Spinal cord (tissue), 10 donors: ENCODE results near the gene ELN. TPM values are rescaled to one million over a fixed set of nuclear protein-coding genes. Genes with fewer than 3 reads are reported as not detected.
A peak's percentile ranks its signal among the peaks of the same experiment; 100 is the strongest.
"Not testable (repeated sequence)": the region's sequence is repeated elsewhere in the genome, so short reads cannot be mapped to it uniquely, and the experiment has no call there.

Source experiments
- DNase-seq, 6 donors: peaks; one replicate each; pipeline versions ENCODE4 v3.0.0 to v3.0.0-alpha.2; 2013 to 2015; ENCODE audit warnings: low spot score in 6 of 6, low read depth in 4 of 6
- H3K27ac ChIP-seq: one replicate; pipeline ENCODE4 v1.5.1; 2013; ENCODE audit warnings: low read depth, low read length, control low read depth
- H3K27me3 ChIP-seq: one replicate; pipeline ENCODE4 v1.6.1; 2013; ENCODE audit warnings: low read length; ENCODE audit not compliant: control insufficient read depth, insufficient read depth
- H3K36me3 ChIP-seq: one replicate; pipeline ENCODE4 v1.6.1; 2013; ENCODE audit warnings: low read length; ENCODE audit not compliant: control insufficient read depth, insufficient read depth
- H3K4me1 ChIP-seq: one replicate; pipeline ENCODE4 v1.6.1; 2013; ENCODE audit warnings: low read length; ENCODE audit not compliant: control insufficient read depth, insufficient read depth
- H3K4me3 ChIP-seq: one replicate; pipeline ENCODE4 v1.5.1; 2013; ENCODE audit warnings: low read depth, low read length, control low read depth
- H3K9me3 ChIP-seq: one replicate; pipeline ENCODE4 v1.6.1; 2013; ENCODE audit warnings: low read length; ENCODE audit not compliant: control insufficient read depth, insufficient read depth
- WGBS: methylation state at CpG from one replicate; pipeline ENCODE4 v1.1.5; 2013; ENCODE audit warnings: missing lambda C conversion rate; ENCODE audit not compliant: insufficient coverage; 5-methylcytosine and 5-hydroxymethylcytosine counted together
- long read RNA-seq, 4 donors: transcript quantifications; one replicate each; lab custom pipeline, GENCODE V29; 2026
- polyA plus RNA-seq, 2 donors: library from polyadenylated mRNA; unstranded; fragments of 120-200 nt; gene quantifications; one replicate each; pipeline ENCODE4 v1.2.1, GENCODE V29; 2013; ENCODE audit not compliant: insufficient read length in 2 of 2
- total RNA-seq, 2 donors: library from RNA; depleted of rRNA in 1 of 2; stranded (reverse); fragments of 120-200 nt in 1 of 2; fragments of >200 nt in 1 of 2; gene quantifications; one replicate each; pipeline versions ENCODE4 v1.2.3 to v1.2.4, GENCODE V29; 2013 to 2014
- donor health status: healthy.

The ELN gene
- total RNA-seq (100 to 1,000 TPM; 203 to 287 TPM), polyA plus RNA-seq (100 to 1,000 TPM; 114 to 192 TPM)
- long read RNA-seq, donor 1, partial matches to known transcripts: 110 of 126 reads
- long read RNA-seq, donor 1, other reads (novel, unspliced or antisense): 5 of 126 reads
- long read RNA-seq, donor 2, partial matches to known transcripts: 13 of 14 reads
- long read RNA-seq, donor 2, other reads (novel, unspliced or antisense): 0 of 14 reads
- long read RNA-seq, donor 3, partial matches to known transcripts: 20 of 21 reads
- long read RNA-seq, donor 3, other reads (novel, unspliced or antisense): 0 of 21 reads
- long read RNA-seq, donor 4, transcript ELN-221 (32 exons, 2,583 nt): major isoform, 5 of 204 reads
- long read RNA-seq, donor 4, partial matches to known transcripts: 189 of 204 reads
- long read RNA-seq, donor 4, other reads (novel, unspliced or antisense): 5 of 204 reads

DNA sequence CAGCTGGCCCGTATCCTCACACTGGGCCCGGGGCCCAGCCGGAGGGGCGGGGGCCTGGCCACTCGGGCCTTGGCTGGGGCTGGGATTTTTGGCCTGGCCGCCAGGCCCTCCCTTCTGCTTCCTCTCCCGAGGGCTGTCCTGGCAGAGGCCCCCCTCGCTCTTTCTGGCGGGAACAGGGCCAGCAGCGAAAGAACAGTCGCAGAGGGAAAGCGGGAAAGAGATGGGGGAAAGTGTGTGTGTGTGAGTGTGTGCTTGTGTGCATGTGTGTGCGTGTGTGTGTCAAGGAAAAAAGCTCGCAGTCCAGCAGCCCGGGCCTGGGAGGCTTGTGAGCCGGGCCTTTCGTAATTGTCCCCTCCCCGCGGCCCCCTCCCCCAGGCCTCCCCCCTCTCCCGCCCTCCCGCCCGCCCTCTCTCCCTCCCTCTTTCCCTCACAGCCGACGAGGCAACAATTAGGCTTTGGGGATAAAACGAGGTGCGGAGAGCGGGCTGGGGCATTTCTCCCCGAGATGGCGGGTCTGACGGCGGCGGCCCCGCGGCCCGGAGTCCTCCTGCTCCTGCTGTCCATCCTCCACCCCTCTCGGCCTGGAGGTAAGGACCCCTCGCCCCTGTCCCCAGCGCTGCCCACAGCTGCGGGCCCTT lies at the start of gene ELN:
ELN (plus strand) TSS at position 491 of the 638 bp plus-strand sequence; CDS start at position 506, 15 bp downstream.
- peaks cover 72% of the 10 kb centered on the region for H3K4me1 ChIP-seq
- 10% methylated on average over 23 of the region's 39 CpGs for WGBS
- H3K4me3 ChIP-seq: peak within 1 kb of the TSS; percentile 50
- no peaks in the 10 kb centered on the region for H3K36me3 ChIP-seq
- H3K27ac ChIP-seq: peak within 1 kb of the TSS; percentile 81
- no peaks in the 10 kb centered on the region for H3K9me3 ChIP-seq
- peaks cover 2% of the 10 kb centered on the region for H3K27me3 ChIP-seq
- peak in 5 of 6 donors; percentile 52 to 92 (median 64) for DNase-seq

DNA sequence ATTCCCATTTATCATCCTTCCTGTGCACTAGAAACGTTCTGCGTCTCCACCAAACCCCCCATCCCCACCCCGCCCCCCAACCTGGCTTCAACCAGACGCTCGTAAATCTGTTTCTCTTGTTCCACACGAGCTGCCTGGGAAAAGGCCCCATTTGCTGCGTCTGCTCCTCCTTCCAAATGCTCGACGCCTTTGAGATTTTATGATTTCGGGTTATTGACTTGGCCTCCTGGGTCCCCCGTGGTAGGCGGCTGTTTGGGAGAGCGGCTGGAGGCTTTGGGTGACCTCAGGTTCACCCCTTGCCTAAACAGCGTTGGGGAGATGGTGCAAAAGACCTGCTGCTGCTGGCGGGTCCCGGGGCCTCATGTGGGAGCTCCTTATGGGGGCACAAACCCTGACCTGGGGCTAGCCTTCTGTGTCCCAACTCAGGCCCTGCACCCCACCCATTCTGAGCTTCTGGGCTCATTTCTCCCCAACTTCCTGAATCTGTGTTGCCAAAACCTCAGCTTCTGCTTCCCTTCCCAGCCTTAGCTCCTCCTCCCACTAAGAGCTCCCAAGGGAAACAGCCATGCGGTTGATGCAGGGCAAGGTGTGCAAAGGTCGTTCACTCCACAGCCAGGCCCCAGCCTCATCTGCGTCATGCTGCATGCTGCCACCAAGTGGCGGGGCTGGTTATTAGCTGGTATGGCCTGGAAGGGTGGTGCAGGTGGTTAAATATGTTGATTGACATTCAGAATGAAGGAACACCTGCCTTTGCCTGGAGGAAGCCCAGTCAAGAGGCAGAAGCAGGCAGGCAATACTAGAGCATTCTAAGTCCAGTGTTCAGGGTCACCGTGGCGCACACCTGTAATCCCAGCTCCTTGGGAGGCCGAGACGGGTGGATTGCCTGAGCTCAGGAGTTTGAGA lies 49.1 kb upstream of the ELN start:
- Histone ChIP-seq H3K4me1 (peaks cover 31% of the 10 kb centered on the region), H3K27me3 (peaks cover 2% of the 10 kb centered on the region), H3K27ac (peak overlapping the region; percentile 40), H3K4me3 (no peak overlapping the region), H3K36me3 (no peaks in the 10 kb centered on the region), H3K9me3 (no peaks in the 10 kb centered on the region)
- peak in 1 of 6 donors; percentile 70 for DNase-seq
- 41% methylated on average over 22 of the region's 24 CpGs for WGBS

GRCh38 chr7:73979656-73980055 lies 48.3 kb upstream of the ELN start:
- H3K4me1 ChIP-seq: peaks cover 31% of the 10 kb centered on the region
- H3K4me3 ChIP-seq, H3K9me3 ChIP-seq, H3K27me3 ChIP-seq, H3K27ac ChIP-seq, H3K36me3 ChIP-seq, DNase-seq: not testable (repeated sequence)
- 95% methylated on average over 3 of the region's 9 CpGs for WGBS

DNA sequence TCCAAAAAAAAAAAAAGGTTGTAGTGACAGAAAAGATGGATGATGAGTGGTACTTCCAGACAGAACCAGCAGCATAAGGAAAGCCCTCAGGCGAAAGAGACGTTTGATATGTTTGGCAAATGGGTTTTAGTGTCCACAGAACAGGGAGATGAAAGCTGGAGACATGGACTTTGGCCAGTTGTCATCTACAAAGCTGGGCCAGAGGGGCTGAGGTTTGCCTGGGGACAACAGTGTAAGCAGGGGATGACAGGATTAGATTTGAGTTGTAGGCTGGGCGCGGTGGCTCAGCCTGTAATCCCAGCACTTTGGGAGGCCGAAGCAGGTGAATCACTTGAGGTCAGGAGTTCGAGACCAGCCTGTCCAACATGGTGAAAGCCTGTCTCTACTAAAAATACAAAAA lies 47.8 kb upstream of the ELN start:
- Histone ChIP-seq H3K4me3 (no peak overlapping the region), H3K9me3 (no peaks in the 10 kb centered on the region), H3K27me3 (peaks cover 2% of the 10 kb centered on the region), H3K4me1 (peaks cover 25% of the 10 kb centered on the region), H3K27ac (no peak overlapping the region), H3K36me3 (no peaks in the 10 kb centered on the region)
- DNase-seq: no peak
- 92% methylated on average over 6 of the region's 6 CpGs for WGBS

- H3K36me3 ChIP-seq: no peaks in the 10 kb centered on the region
- H3K9me3 ChIP-seq: no peaks in the 10 kb centered on the region
- DNase-seq: no peak
- no peak overlapping the region for H3K4me3 ChIP-seq
- 54% methylated on average over 2 of the region's 7 CpGs for WGBS
- H3K27me3 ChIP-seq: peaks cover 2% of the 10 kb centered on the region
- peaks cover 30% of the 10 kb centered on the region for H3K4me1 ChIP-seq
- no peak overlapping the region for H3K27ac ChIP-seq
Measured at GRCh38 chr7:73981933-73982332, 46.0 kb upstream of the ELN start.

- no peaks in the 10 kb centered on the region for H3K36me3 ChIP-seq
- no peak overlapping the region for H3K27ac ChIP-seq
- no peaks in the 10 kb centered on the region for H3K27me3 ChIP-seq
- peaks cover 25% of the 10 kb centered on the region for H3K4me1 ChIP-seq
- WGBS: 72% methylated on average over 21 of the region's 22 CpGs
- no peaks in the 10 kb centered on the region for H3K9me3 ChIP-seq
- no peak overlapping the region for H3K4me3 ChIP-seq
- no peak for DNase-seq
Measured at GRCh38 chr7:73983437-73984164, 44.4 kb upstream of the ELN start.

GRCh38 chr7:73984481-73985205 lies 43.3 kb upstream of the ELN start:
- peaks cover 20% of the 10 kb centered on the region for H3K4me1 ChIP-seq
- no peaks in the 10 kb centered on the region for H3K9me3 ChIP-seq
- no peak for DNase-seq
- no peaks in the 10 kb centered on the region for H3K27me3 ChIP-seq
- 92% methylated on average over 18 of the region's 19 CpGs for WGBS
- H3K4me3 ChIP-seq: no peak overlapping the region
- no peaks in the 10 kb centered on the region for H3K36me3 ChIP-seq
- H3K27ac ChIP-seq: no peak overlapping the region

DNA sequence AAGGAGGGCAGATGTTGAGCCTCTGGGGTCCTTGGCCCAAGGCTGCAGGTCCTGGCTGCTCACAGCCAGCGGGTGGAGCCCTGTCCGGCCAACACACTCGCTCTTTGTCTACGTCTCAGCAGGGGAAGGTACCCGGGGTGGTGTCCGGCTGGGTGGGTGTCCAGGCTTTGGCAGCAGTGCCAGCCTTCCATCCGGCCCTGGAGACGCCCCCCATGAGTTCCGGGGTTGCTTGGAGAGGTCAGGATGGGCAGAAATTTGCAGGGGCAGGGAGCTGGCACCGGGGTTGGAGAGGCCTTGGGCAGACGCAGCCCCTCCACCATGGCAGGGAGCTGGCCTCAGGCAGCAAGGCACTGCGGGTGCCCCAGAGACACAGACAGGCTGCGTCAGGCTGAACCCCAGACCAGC lies 42.2 kb upstream of the ELN start:
- WGBS: 66% methylated on average over 13 of the region's 13 CpGs

More for the DNA sequence above, 42.2 kb upstream of the ELN start:
- DNase-seq: no peak
- Histone ChIP-seq H3K4me1 (peaks cover 20% of the 10 kb centered on the region), H3K9me3 (no peaks in the 10 kb centered on the region), H3K36me3 (no peaks in the 10 kb centered on the region), H3K27ac (no peak overlapping the region), H3K4me3 (no peak overlapping the region), H3K27me3 (no peaks in the 10 kb centered on the region)
